KBM-7 (cell line): ENCODE measurements around the gene PLCH2.

ENCODE experiments used
- DNase-seq: peaks from one replicate; pipeline ENCODE4 v3.0.0-alpha.2; 2015
- in situ Hi-C: fragments of 300-500 bp; cut with MboI; formaldehyde crosslinking; loops from 2 replicates; pipeline ENCODE4 v1.14.3; 2020; ENCODE audit warnings: low sequenced_read_pairs, low pct_unique_long_range_greater_than_20kb, mixed read lengths

The PLCH2 gene

GRCh38 chr1:2471159-2471471 is 5.0 kb upstream of the PLCH2 start:
- no peak for DNase-seq
- in situ Hi-C loops = loop anchor here (25.0 kb wide), 1 partner anchor 316 kb away; no protein-coding TSS in a partner anchor

GRCh38 chr1:2471587-2472001 is 4.5 kb upstream of the PLCH2 start:
- DNase-seq = no peak
- in situ Hi-C loops = loop anchor here (25.0 kb wide), 1 partner anchor 316 kb away; no protein-coding TSS in a partner anchor

- no peak for DNase-seq
- in situ Hi-C loops = loop anchor here (25.0 kb wide), 1 partner anchor 315 kb away; no protein-coding TSS in a partner anchor
These were observed 4.0 kb upstream of the PLCH2 start for GRCh38 chr1:2472109-2472508.

GRCh38 chr1:2472561-2473177 is 3.4 kb upstream of the PLCH2 start:
- no peak for DNase-seq

GRCh38 chr1:2473198-2473597 is 2.9 kb upstream of the PLCH2 start:
- DNase-seq = no peak
- in situ Hi-C loops = loop anchor here (25.0 kb wide), 1 partner anchor 314 kb away; no protein-coding TSS in a partner anchor

More at GRCh38 chr1:2472561-2473177, 3.4 kb upstream of the PLCH2 start:
- in situ Hi-C loops = loop anchor here (25.0 kb wide), 1 partner anchor 315 kb away; no protein-coding TSS in a partner anchor

GRCh38 chr1:2474104-2474844 is 1.8 kb upstream of the PLCH2 start:
- in situ Hi-C loops = loop anchor here (25.0 kb wide), 1 partner anchor 313 kb away; no protein-coding TSS in a partner anchor
- DNase-seq = no peak

- in situ Hi-C loops = loop anchor here (25.0 kb wide), 1 partner anchor 312 kb away; no protein-coding TSS in a partner anchor
These were observed 1.1 kb upstream of the PLCH2 start for GRCh38 chr1:2474933-2475371.

GRCh38 chr1:2475571-2475970 is 518 bp upstream of the PLCH2 start:
- in situ Hi-C loops = no loop called here
- no peak for DNase-seq

More at GRCh38 chr1:2474933-2475371, 1.1 kb upstream of the PLCH2 start:
- no peak for DNase-seq

- in situ Hi-C loops = no loop called here
- no peak for DNase-seq
These were observed 1.2 kb downstream of the PLCH2 start for GRCh38 chr1:2477309-2477708.

- in situ Hi-C loops = no loop called here
- DNase-seq = no peak
These were observed 1.9 kb downstream of the PLCH2 start for GRCh38 chr1:2477791-2478499.

GRCh38 chr1:2479186-2479585 is 3.1 kb downstream of the PLCH2 start:
- DNase-seq = no peak
- in situ Hi-C loops = no loop called here

GRCh38 chr1:2479618-2480017 is 3.5 kb downstream of the PLCH2 start:
- no peak for DNase-seq
- in situ Hi-C loops = no loop called here

GRCh38 chr1:2480236-2480985 is 4.3 kb downstream of the PLCH2 start:
- DNase-seq = no peak
- in situ Hi-C loops = no loop called here

- no peak for DNase-seq
- in situ Hi-C loops = no loop called here
These were observed 4.9 kb downstream of the PLCH2 start for GRCh38 chr1:2480986-2481364.

- DNase-seq = no peak
- in situ Hi-C loops = no loop called here
These were observed 5.8 kb downstream of the PLCH2 start for GRCh38 chr1:2481885-2482284.

GRCh38 chr1:2482588-2482987 is 6.5 kb downstream of the PLCH2 start:
- no peak for DNase-seq
- in situ Hi-C loops = no loop called here

- no peak for DNase-seq
- in situ Hi-C loops = no loop called here
These were observed 6.9 kb downstream of the PLCH2 start for GRCh38 chr1:2483026-2483425.

- DNase-seq = no peak
- in situ Hi-C loops = no loop called here
These were observed 7.9 kb downstream of the PLCH2 start for GRCh38 chr1:2483970-2484369.

GRCh38 chr1:2486041-2486440 is 10.0 kb downstream of the PLCH2 start:
- in situ Hi-C loops = no loop called here
- no peak for DNase-seq
